AG04449 (cell line): ENCODE measurements around the gene CIAPIN1.

Experiments used
- CTCF ChIA-PET: fragments of 350-600 bp; formaldehyde crosslinking; extraction: SDS; loops from one replicate; lab custom pipeline; 2021; ENCODE audit warnings: antibody characterized with exemption; lab: Yijun Ruan, JAX
- POLR2A ChIA-PET: fragments of 400-600, 350-600 bp; formaldehyde crosslinking; extraction: SDS; loops from one replicate; lab custom pipeline; 2020; ENCODE audit warnings: antibody characterized with exemption, inconsistent platforms; lab: Yijun Ruan, JAX
- DNase-seq: peaks from one replicate; pipeline ENCODE4 v3.0.0-alpha.2; 2010; ENCODE audit warnings: low read depth, low spot score
- H3K4me3 ChIP-seq: 2 replicates; pipeline ENCODE4 v1.5.1; 2011; ENCODE audit warnings: low read depth, mild to moderate bottlenecking, control low read depth, low read length
- TF ChIP-seq, protein P1 (sequence below): IDR thresholded peaks from one replicate; pipeline ENCODE4 v1.5.1; 2011; ENCODE audit warnings: mild to moderate bottlenecking, moderate library complexity, low read length, control low read depth, inconsistent platforms; ENCODE audit not compliant: insufficient read depth; ENCODE audit errors: missing control alignments

Gene CIAPIN1

DNA sequence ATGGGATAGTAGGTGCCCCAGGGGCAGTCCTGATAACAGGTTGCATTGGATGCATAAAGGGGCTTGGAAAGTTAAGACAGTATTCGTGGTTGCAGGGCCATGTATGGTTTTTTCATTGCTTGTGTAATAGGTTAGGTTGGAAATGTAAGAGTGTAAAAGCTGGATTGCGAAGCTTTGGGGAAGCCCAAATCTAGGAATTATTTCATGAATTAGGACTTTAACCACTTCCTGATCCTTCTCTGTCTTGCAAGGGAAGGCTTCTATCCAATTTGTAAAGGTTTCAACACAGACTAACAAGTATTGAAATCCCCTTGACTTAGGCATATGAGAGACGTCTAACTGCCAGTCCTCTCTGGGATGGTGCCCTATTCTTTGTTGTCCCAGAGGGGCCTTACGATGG, 50.4 kb downstream of the CIAPIN1 start:
- ChIA-PET CTCF (interaction anchor here (0.9 kb wide), 1 partner anchor 98 kb away, joined by 3 read pairs; no protein-coding TSS in a partner anchor), POLR2A (no interaction called here)
- TF ChIP-seq, protein P1, sequence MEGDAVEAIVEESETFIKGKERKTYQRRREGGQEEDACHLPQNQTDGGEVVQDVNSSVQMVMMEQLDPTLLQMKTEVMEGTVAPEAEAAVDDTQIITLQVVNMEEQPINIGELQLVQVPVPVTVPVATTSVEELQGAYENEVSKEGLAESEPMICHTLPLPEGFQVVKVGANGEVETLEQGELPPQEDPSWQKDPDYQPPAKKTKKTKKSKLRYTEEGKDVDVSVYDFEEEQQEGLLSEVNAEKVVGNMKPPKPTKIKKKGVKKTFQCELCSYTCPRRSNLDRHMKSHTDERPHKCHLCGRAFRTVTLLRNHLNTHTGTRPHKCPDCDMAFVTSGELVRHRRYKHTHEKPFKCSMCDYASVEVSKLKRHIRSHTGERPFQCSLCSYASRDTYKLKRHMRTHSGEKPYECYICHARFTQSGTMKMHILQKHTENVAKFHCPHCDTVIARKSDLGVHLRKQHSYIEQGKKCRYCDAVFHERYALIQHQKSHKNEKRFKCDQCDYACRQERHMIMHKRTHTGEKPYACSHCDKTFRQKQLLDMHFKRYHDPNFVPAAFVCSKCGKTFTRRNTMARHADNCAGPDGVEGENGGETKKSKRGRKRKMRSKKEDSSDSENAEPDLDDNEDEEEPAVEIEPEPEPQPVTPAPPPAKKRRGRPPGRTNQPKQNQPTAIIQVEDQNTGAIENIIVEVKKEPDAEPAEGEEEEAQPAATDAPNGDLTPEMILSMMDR, result no peak
- H3K4me3 ChIP-seq, result no peak overlapping the region
- no peak for DNase-seq

GRCh38 chr16:57395026-57395425, 52.2 kb downstream of the CIAPIN1 start:
- H3K4me3 ChIP-seq, result no peak overlapping the region
- TF ChIP-seq, protein P1, result no peak
- POLR2A ChIA-PET, result no interaction called here
- CTCF ChIA-PET, result interaction anchor here (1.1 to 2.4 kb wide), 4 partner anchors 11 to 61 kb away, joined by 3 to 13 read pairs (median 6); no protein-coding TSS in a partner anchor
- no peak for DNase-seq

DNA sequence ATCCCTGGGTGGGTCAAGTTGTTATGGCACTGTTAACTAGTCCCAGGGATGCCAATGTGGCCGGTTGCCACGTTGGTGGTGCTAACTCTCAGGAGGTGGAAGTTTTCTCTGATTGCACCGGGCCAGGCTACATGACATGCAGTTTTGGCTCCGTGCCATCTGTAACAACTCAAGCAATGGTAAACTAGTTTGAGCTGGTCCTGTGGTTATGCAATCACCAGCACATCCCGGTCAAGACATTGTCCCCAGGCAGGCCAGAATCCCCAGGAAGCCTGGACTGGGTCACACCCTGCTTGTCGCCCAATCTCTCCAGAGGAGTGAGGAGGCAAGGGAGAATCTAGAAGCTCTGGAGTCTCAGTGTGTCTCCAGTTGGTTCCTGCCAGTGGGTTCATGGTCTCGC, 52.7 kb downstream of the CIAPIN1 start:
- CTCF ChIA-PET, result interaction anchor here (1.3 to 2.4 kb wide), 3 partner anchors 23 to 60 kb away, joined by 3 to 13 read pairs (median 8); no protein-coding TSS in a partner anchor
- POLR2A ChIA-PET, result no interaction called here
- TF ChIP-seq, protein P1, result no peak
- H3K4me3 ChIP-seq, result no peak overlapping the region
- no peak for DNase-seq

- ChIA-PET CTCF (interaction anchor here (1.1 to 3.2 kb wide), 4 partner anchors 14 to 92 kb away, joined by 3 to 16 read pairs (median 9); no protein-coding TSS in a partner anchor), POLR2A (no interaction called here)
Measured at GRCh38 chr16:57392694-57393093, 54.5 kb downstream of the CIAPIN1 start.

DNA sequence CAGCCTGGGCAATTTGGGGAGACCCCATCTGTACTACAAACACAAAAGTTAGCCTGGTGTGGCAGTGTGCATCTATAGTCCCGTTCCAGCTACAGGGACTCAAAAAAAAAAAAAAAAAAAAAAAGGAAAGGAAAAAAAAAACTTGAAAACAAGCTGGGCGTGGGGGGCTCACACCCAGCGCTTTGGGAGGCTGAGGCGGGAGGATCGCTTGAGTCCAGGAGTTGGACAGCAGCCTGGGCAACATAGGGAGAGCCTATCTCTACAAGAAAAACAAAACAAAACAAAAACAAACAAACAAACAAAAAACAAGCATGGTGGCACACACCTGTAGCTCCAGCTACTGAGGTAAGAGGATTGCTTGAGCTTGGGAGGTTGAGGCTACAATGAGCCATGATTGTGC, 55.5 kb downstream of the CIAPIN1 start:
- CTCF ChIA-PET, result interaction anchor here (3.2 kb wide), 1 partner anchor 26 kb away, joined by 16 read pairs; no protein-coding TSS in a partner anchor

More at GRCh38 chr16:57392694-57393093, 54.5 kb downstream of the CIAPIN1 start:
- DNase-seq, result no peak
- H3K4me3 ChIP-seq, result no peak overlapping the region
- TF ChIP-seq, protein P1, result no peak

DNA sequence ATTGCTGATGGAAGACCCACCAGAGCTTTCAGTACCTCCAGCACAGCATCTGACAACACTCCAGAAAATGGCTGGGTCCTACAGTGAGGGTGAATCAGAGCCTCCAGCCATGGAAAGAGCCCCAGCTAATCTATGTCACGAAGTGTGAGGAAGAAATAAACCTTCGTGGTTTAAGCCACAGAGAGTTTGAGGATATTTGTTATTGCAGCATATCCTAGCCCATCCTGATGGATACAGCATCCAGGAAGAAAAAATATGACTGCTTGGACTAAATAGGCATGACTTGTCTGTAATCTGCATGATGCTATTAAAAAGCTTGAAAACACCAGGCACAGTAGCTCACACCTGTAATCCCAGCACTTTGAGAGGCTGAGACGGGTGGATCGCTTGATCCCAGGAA, 55.9 kb downstream of the CIAPIN1 start:
- DNase-seq, result no peak
- H3K4me3 ChIP-seq, result no peak overlapping the region
- TF ChIP-seq, protein P1, result no peak
- CTCF ChIA-PET, result interaction anchor here (3.2 kb wide), 1 partner anchor 26 kb away, joined by 16 read pairs; no protein-coding TSS in a partner anchor
- POLR2A ChIA-PET, result no interaction called here

More for the DNA sequence above, 55.5 kb downstream of the CIAPIN1 start:
- POLR2A ChIA-PET, result no interaction called here
- TF ChIP-seq, protein P1, result no peak
- no peak overlapping the region for H3K4me3 ChIP-seq
- DNase-seq, result no peak
